SIG-M5 (cell line): ENCODE measurements around the gene CROT.

ENCODE experiments used
- DNase-seq: peaks from one replicate; lab custom pipeline; 2025; lab: John Stamatoyannopoulos, UW

The CROT gene

DNA sequence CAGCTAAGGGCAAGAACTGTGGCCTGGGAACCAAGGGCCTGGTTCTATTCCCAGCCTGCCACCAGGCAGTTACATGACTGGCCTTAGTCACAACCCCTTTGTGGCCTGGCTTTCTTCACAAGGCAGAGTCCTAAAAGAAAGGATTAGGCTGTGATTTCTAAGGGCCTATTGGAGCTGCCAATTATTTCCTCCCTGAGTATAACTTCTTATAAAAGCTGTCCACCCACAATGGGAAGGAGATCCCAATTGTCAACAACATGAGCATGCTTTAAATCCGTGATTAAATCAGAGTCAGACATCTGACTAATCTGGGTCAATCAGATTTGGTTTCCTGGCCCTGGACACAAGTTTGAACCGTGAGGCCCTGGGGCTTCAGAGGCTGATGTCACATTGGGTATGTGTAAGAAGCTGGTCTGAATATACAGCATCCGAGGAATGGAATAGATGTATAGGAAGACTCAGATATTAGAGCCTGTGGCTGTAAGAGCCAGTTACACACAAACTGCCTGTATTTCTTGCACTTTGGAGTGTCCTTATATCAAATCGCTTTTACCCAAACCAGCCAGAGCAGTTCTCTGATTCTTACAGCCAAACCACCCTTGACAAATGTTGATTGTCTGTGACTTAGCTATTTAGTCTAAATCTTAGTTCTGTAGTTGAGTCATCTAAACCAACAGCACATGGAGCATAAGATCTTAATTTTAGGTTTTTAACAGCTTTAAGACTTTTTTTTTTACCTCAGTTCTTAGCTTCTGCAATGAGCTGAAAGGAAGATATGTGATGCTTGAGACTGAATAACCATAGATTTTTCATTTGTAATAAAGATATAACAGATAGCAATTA lies 68.7 kb downstream of the CROT start:
- no peak for DNase-seq

- DNase-seq = no peak
Observed at GRCh38 chr7:87414794-87415188, 69.3 kb downstream of the CROT start.

DNA sequence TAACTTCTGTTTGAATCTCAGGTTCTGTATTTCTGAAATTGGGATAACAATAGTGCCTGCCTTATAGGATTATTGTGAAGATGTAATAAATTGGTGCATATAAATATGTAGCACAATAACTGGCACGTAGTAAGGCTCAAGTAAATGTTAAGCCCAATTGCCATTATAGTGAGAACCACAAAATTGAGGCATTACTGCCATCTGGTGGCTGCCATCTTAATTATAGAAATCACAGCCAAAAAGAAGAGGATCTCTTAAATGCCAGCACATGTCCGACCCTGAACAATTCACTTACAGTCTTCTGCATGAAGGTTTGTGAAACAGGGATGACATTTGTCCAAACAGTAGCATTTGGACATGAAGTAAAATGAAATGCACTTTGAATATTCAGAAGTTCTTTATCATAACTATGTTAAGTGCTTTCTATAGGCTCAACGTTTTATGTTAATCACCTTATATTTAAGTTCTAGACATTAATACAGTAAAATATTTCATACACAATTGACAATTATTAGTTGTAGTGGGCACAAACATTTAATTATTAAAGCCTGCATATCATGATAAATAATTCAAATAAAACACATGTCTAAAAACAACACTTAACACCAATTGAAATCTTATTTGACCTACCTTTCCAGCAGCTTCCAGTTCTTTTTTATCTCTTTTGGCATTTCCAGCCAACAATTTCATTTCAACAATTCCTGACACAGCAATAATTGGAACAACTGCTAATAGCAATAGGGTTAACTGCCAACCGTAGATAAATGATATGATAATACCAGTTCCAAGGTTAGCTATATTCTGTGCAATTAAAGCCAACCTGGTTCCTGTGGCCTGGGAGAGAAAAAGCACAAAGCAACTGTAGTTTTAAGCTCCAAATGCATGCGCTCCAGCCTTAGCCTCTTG lies 71.5 kb downstream of the CROT start:
- DNase-seq = no peak

DNA sequence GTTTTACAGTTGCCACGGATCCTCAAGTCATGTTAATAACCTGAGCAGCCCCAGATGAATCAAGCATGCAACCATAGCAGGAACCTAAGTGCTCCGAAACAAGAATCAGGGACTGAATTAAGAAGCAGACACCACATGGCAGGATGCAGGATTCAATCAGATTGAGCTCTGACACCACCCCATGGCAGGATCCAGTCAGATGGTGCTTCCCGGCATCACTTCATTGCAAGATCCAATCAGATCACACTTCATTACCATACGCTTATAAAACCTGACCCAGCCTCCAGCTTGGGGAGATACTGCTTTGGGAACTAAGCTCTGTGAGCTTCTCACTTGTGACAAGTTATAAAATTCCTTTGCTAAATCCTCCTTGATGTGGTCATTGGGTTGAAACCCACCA lies 74.7 kb downstream of the CROT start:
- no peak for DNase-seq

GRCh38 chr7:87424075-87424474 lies 78.6 kb downstream of the CROT start:
- no peak for DNase-seq

DNA sequence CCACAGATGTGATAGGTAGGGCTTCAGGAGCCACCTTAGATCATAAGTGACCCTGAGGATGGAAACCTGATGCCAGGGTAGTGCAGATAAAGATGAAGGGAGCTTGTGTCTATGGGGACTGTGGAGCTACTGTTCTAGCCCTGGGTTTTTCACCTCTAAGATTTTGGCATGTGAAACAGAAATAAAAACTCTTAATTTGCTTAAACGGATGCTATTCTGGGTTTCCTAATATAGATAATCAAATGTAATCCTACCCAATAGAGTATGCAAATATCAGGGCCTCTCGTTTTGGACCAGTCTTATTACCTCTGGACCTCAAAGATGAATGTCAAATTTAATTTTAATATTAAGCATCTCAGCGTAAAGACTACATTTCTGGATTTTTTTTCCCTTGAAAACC lies 80.7 kb downstream of the CROT start:
- DNase-seq = no peak

- DNase-seq = no peak
Observed at GRCh38 chr7:87427288-87427687, 81.8 kb downstream of the CROT start.

- DNase-seq = no peak
Observed at GRCh38 chr7:87432536-87432935, 87.1 kb downstream of the CROT start.

- no peak for DNase-seq
Observed at GRCh38 chr7:87435546-87435945, 90.1 kb downstream of the CROT start.

DNA sequence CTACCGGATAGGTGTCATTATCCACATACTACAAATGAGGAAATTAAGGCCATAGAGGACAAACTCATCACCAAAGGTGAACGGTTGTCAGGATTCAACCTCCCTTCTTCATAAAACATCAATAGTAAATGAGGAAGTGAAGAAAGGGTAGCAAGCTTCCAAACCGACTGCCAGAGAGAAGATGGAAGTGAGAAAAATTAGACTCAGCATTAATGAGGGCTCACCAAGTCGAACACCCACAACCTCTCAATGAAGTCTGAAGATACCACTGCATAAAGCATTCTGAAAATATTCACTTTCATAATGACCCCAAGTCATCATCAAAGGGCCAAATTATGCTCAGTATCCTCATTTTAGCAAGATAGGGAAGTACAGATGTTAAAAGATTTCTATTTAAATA lies 100.4 kb downstream of the CROT start:
- DNase-seq = no peak

- no peak for DNase-seq
Observed at GRCh38 chr7:87447116-87447635, 101.7 kb downstream of the CROT start.

DNA sequence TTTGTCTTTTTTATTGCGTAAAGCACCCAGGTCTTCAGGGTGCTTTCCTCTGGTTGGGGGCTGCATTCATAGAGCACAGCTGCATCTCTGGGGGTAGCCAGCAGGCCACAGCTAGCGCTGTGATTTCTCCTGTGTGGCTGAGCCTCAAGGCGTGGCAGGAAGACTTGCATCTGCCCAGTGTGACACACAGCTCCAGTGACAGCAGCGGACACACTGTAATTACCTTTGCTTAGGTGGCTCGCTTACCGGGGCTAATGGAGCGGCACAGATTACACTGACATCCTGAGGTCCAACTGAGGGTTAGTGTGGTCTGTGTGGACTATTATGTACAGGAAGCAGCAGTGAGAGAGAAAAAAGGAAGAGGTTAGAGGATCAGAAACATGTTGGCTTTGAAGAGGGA lies 102.9 kb downstream of the CROT start:
- no peak for DNase-seq
